ENCODE results near the gene TMEM184A.
"Not testable (repeated sequence)": the region's sequence is repeated elsewhere in the genome, so short reads cannot be mapped to it uniquely, and the experiment has no call there.

The TMEM184A gene

DNA sequence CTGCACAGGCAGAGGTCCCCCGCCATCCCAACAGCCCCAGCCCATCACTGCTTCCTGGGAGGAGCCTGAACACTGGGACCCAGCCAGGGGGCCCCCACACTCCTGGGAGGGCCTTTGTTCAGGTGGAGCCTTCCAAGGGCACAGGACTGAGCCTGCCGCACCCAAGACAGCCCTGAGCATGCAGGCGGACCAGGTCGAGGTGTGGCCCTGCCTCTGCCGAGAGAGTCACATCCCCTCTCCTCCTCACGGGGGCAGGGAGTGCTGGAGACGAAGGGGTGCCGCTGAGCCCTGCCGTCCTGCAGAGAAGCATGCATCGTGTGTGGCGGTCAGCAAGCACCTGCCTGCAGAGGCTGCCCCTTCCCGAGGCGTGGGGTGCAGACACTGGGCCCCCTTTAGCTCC, 32.8 kb downstream of the TMEM184A start:
- no peak for DNase-seq (ENCODE audit: low read depth in 2 of 2)

GRCh38 chr7:1521456-1521855, 34.5 kb downstream of the TMEM184A start:
- no peak for DNase-seq (ENCODE audit: low read depth in 2 of 2)

- no peak for DNase-seq (ENCODE audit: low read depth in 2 of 2)
Measured at GRCh38 chr7:1520539-1521234, 35.3 kb downstream of the TMEM184A start.

- DNase-seq (ENCODE audit: low read depth in 2 of 2) = not testable (repeated sequence)
Measured at GRCh38 chr7:1519322-1519922, 36.6 kb downstream of the TMEM184A start.

DNA sequence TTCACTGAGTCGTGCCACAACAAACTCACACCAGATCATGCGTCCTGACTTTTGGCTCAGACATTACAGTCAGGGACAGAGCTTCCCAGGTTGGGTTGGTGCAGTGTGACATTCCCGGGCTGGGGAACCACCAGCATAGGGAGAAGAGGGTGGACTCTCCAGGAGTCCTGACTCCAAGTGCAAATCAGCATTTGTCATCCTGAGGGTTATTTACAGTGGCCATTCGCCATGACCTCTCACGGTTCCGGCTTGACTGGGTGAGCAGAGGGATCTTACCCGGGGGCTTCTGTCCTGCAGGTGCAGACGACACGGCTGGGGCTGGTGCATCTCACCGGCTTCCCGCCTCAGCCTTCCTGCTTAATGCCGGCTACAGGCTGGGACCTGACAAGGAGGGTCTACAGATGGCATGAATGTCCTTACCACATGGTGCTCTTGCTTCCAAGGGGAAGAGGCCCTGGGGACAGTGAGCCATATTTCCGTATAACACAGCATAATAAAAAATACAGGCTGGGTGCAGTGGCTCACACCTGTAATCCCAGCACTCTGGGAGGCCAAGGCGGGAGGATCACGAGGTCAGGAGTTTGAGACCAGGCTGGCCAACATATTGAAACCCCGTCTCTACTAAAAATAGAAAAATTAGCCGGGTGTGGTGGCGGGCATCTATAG, 39.3 kb downstream of the TMEM184A start:
- DNase-seq (ENCODE audit: low read depth in 2 of 2) = no peak

DNA sequence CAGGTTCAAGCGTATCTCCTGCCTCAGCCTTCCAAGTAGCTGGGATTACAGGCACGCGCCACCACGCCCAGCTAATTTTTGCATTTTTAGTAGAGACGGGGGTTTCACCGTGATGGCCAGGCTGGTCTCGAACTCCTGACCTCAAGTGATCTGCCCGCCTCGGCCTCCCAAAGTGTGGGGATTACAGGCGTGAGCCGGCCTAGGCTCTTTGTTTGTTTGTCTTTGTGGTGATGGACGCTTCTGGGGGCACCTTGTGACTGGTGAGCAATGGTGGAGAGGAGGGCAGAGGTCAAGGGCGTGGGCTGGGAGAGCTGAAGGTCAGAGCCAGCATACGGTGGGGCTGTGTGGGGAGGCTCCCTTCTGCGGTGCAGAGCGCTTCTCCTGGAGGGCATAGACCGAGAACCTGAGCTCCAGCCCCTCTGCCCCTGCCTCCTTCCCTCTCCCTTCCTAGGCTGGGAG, 40.5 kb downstream of the TMEM184A start:
- DNase-seq (ENCODE audit: low read depth in 2 of 2) = not testable (repeated sequence)

DNA sequence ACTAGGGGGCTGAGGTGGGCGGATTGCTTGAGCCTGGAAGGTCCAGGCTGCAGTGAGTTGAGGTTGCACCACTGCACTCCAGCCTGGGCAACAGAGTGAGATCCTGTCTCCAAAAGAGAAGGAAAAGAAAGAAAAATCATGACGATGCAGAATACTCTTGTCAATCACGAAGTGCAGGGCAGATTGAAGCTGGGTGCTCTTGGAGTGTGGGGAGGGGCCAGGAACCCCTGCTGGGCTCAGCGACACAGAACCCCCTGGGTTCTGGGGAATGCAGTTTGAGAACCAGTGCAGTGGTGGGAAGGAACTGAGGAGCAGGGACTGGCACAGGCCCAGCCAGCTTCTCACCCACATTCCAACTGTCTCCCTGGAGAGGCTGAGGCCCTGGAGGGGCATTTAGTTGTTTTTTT, 41.0 kb downstream of the TMEM184A start:
- no peak for DNase-seq (ENCODE audit: low read depth in 2 of 2)

- DNase-seq (ENCODE audit: low read depth in 2 of 2) = no peak
Measured at GRCh38 chr7:1514407-1514806, 41.6 kb downstream of the TMEM184A start.

GRCh38 chr7:1513657-1514095, 42.3 kb downstream of the TMEM184A start:
- no peak for DNase-seq (ENCODE audit: low read depth in 2 of 2)

DNA sequence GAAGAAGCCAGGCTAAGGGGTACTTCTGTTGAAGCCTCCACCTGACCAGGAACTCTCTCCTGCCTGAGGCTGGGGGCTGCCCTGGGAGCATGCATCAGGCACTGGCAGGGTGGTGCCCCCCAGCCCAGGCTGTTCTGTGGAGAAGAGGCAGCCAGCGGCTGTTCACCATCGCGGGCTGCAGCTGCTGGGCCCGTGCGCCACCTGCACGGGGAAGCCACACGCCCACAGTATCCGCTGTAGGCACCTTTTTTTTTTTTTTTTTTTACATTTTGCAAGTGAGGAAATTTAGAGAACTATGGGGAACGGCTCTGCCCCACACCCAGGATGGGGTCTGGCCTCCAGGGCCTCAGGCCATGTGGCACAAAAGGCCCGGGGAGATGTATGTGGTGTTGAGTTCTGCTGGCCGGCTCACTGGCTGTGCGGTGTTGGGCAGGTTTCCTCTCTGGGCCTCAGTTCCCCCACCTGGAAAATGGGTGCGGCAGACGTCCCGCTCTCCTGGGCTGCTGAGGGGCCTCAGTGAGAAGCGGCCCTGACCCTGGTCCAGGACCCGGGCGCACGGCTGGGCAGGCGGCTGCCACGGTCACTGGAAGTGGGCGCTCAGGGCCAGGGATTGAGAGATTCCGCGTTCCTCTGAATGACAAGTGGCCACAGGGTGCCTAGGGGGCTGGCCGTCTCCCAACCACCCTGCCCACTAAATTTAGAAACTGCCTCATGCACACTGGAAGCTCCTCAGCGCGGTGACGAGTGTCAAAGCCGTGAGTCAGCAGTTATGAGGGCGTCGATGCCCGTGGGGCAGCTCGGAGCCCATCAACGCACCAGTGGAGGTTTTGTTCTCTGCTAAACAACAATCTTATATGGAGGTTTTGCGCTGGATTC, 43.0 kb downstream of the TMEM184A start:
- DNase-seq (ENCODE audit: low read depth in 2 of 2) = peak in 1 of 2 donors; percentile 44

DNA sequence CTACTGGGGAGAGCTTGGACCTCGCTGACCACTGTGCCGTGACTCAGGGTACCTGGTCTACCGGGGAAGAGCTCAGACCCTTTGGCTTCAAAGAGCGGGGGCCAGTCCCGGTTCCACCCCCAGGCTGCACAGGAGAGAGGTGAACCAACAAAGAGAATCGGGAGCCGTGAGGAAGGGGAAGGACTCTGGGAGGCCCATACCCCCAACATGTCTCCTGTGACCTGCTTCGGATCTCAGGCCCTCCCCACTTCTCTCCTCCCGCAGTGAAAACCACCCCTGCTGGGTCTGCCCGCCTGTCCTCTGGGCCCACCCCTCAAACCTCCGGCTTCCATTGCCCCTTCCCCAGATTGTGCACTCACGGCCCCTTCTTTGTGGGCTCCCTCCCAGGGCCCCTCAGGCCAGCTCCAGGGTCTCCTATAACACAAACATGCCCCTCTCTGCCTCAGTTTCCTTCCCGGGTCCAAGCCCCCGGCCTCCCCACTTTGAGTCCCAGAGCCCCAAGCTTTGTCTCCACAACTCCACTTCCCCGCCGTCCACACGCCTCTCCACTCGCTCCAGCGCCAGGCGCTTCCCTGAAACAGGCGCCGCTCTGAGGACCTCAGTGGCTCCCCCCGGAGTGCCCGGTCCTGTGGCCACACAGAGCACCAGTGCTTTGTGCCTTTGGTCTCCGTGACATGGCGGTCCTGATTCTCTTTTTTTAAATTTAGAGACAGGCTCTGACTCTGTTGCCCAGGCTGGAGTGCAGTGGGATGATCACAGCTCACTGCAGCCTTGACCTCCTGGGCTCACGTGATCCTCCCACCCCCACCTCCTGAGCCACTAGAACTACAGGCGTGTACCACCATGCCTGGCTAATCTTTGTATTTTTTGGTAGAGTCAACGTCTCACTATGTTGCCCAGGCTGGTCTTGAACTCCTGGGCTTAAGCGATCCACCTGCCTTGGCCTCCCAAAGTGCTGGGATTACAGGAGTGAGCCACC, 44.3 kb downstream of the TMEM184A start:
- DNase-seq (ENCODE audit: low read depth in 2 of 2) = no peak

DNA sequence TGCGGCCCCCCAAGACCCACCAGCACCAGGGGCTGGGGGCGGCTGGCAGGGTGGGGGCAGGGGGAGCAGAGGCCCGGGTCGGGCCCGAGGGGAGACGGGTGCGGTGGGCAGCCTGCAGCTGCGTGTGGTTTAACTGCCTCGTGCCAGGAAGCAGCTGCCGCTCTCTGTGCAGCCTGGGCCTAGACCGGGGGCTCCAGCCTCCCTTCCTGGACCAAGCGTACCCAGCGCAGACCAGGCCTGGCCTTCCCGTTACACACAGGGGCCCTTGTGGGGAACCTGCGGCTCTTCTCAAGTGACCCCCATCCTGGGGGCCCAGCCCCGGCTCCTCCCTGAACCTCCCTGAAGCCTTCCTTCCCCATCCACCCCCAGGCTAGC, 45.2 kb downstream of the TMEM184A start:
- DNase-seq (ENCODE audit: low read depth in 2 of 2) = no peak

DNA sequence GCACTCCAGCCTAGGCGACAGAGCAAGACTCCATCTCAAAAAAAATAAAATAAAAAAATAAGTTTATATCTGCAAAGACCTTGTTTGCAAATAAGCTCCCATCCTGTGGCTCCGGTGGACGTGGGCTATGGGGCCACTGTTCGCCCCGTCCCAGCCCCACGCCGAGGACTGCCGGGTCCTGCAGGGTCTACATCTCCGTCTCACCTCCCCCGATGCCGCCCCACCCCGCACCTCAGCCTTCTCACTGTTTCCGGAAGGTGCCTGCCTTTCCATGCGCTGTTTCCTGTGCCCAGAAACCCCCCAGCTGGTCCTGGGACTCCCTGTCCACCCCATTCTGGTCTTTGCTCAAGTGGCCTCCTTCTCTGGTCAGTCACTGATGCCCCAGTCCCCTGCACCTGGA, 46.8 kb downstream of the TMEM184A start:
- DNase-seq (ENCODE audit: low read depth in 2 of 2) = no peak

DNA sequence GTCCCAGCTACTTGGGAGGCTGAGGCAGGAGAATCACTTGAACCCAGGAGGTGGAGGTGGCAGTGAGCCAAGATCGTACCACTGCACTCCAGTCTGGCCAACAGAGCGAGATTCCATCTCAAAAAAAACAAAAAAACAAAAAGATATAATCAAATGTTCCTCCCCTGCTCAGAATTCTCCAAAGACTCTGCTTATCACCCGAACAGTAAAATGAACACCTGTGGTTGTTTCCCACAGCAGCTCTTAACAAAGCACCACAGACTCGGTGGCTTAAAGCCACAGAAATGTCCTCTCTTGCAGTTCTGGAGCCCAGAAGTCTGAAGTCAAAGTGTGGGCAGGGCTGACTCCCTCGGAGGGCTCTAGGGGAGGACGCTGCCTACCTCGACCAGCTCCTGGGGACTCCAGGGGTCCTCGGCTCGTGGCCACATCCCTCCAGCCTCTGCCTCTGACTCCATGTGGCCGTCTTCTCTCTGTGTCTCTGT, 47.7 kb downstream of the TMEM184A start:
- DNase-seq (ENCODE audit: low read depth in 2 of 2) = no peak

DNA sequence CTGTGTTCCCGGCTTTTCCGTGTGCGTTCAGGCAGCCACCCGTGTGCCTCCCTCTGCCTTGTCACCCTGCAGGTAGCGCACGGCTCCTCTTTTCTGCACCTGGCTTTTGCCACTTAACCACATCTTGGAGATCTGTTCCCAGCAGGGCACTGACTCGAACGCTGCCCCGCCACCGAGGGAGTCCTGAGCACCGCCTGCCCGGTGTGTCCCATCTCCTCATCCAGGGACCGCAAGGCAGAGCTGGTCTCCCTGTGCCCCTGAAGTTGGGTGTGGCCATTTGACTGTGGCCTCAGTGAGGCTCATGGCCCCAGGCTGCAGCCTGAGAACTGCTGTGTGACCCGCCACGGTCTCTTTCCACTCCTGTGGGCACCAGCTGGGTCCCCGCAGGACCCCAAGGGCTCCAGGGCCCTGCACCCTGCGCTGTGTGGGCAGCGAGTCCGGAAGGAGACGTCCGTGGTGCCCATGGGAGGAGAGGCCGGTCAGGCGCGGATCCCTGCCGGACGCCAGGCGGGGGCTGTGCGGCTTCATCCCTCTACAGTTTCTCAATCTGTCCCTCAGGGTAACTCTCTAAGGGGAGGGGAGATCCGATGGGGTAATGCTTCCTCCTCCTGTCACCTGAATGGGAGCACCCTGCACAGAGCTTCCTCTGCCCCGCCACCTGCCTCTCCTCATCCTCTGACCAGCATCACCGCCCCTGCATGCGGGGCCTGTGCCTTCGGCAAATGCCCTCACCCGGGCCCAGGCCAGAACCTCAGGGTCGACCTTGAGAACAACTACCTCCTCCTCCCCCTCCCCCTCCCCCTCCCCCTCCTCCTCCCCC, 50.1 kb downstream of the TMEM184A start:
- DNase-seq (ENCODE audit: low read depth in 2 of 2) = no peak

DNA sequence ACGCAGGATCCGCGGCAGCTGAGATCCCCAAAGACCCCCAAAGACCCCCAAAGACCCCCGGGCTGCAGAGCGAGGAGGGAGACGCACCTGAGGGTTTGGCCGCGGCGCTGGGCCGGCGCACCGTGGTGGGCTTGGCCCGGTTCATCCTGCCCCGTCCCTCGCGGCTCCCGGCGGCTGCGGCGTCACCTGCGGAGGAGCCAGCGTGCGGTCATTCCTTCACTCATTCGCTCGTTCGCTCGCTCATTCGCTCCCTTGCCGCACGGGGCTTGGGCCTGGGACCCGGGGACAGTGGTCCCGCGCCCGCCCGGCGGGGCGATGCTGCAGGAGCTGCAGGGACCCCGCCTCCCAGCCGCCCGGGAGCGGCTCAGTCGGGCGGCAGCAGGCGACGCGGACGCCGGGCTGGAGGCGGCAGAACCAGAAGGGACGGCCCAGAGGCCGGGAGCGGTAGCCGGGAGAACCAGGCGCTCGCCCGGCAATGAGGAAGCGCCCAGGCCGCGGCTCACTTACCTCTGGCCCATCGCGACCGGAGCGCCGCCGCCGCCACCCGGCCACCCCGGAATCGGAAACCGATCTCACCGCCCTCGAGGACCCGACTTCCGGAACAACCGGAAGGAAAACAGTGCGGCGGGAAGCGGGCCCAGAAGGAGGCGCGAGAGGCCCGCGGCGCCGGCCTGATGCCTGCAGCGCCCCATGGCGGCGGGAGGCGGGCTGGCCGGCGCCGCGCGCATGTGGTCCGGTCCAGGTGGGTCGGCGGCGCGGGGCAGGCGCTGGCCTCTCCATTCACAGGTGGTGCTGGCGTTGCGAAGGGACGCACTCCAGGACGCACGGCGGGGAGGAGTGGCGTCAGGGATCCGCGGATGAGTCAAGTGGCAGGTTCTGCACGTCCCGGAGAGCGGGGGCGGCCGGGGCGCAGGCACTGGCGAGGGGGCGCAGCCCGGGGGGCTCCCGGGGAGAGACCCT, 51.9 kb downstream of the TMEM184A start, which contains the start of gene INTS1:
INTS1 (minus strand) TSS at position 574 of the 960 bp plus-strand sequence; CDS start at position 145, 429 bp downstream.
- peak; percentile 76 to 86 for DNase-seq (ENCODE audit: low read depth in 2 of 2)

DNA sequence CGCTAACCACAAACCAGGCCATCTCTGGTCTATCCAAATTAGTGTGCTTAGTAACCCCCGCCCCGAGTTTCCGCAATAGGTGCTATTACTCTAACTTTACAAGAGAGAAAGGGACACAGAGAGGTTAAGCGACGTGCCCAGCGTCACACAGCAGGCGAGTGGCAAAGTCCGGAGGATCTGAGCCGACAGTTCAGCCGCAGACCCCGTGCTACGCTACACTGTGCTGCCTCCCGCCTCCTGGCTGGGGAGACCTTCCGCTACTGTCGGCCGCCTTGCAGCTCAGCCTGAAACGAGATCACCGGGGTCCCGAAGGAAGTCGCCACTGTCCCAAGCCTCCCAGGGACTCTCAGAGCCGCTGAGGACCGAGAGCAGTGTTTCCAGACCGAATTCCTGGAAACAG, 52.6 kb downstream of the TMEM184A start:
- no peak for DNase-seq (ENCODE audit: low read depth in 2 of 2)

DNA sequence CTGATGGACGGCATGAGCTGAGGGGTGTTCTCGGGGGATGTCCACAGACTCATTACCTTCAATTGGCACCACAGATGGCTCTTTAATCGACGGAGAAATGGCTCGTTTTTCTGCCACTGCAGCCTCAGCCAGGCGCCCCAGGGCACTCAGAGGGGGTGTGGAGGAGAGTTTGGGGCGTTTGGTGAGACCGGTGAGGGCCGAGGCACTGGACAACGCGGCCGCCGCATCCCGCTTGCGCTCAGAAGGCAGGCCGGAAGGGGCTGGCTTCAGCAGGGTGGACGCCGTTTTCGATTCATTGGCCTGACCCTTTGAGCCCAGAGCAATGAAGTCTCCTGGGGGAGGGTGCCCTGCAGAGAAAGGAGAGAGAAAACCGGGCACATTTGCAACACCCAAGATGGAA, 53.2 kb downstream of the TMEM184A start:
- DNase-seq (ENCODE audit: low read depth in 2 of 2) = no peak

All from stimulated activated CD8-positive, alpha-beta memory T cell treated with anti-CD3 and anti-CD28 coated beads, Interleukin-7, amount 100 ng/mL, for 4 hours (primary cell).